ENCODE results near the gene NPTXR.

The NPTXR gene

DNA sequence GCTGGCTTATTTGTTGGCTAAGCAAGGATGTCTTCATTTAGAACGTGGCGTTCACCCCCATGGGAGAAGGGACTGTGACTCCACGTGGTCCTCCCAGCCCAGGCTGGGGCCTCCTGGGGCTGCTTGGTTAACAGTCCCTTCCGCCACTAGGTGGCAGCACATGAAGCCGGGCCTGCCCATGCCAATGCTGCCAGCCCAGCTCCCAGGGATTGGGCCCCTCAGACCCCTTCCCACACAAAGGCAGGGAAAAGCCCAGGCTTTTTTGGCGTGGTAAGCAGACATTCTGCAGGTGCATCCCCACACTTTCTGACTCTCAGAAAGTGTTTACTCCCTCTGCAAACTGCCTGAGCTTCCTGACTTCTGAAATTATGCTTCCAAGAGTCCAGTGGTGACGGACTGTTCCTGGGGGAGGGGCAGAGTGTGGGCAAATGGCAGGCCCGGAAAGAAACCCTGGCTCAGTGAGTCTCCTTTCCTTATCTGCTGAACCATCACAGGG, 25.1 kb upstream of the NPTXR start:
- Histone ChIP-seq H3K36me3 (ENCODE audit: control insufficient read depth, low read length) (peaks cover 65% of the 10 kb centered on the region), H3F3A (ENCODE audit: control insufficient read depth, insufficient read depth) (peaks cover 7% of the 10 kb centered on the region), H3K9me3 (ENCODE audit: control insufficient read depth, insufficient read depth, low read length) (no peaks in the 10 kb centered on the region), H3K79me2 (ENCODE audit: control insufficient read depth, low read length) (peaks cover 43% of the 10 kb centered on the region), H3K27ac (ENCODE audit: low read depth, low read length) (no peak overlapping the region), H4K20me1 (ENCODE audit: control insufficient read depth, insufficient read depth, low read depth, low read length) (peaks cover 18% of the 10 kb centered on the region), H3K9me2 (replicated peaks; ENCODE audit: control insufficient read depth, low read length) (no peaks in the 10 kb centered on the region), H3K4me1 (ENCODE audit: control insufficient read depth, low read length) (peaks cover 42% of the 10 kb centered on the region), H3K4me2 (ENCODE audit: low read length) (peak overlapping the region; percentile 53), H3K4me3 (ENCODE audit: low read length) (peak overlapping the region; percentile 29), H3K27me3 (ENCODE audit: control insufficient read depth, low read length) (peaks cover 14% of the 10 kb centered on the region)
- TF ChIP-seq CTCF (IDR thresholded peaks at IDR 0.05; ENCODE audit: low read depth, low read length, poor library complexity, severe bottlenecking) (peak; percentile 94), EZH2phosphoT487 (IDR thresholded peaks at IDR 0.05; ENCODE audit: borderline replicate concordance, low read length) (no peak)

DNA sequence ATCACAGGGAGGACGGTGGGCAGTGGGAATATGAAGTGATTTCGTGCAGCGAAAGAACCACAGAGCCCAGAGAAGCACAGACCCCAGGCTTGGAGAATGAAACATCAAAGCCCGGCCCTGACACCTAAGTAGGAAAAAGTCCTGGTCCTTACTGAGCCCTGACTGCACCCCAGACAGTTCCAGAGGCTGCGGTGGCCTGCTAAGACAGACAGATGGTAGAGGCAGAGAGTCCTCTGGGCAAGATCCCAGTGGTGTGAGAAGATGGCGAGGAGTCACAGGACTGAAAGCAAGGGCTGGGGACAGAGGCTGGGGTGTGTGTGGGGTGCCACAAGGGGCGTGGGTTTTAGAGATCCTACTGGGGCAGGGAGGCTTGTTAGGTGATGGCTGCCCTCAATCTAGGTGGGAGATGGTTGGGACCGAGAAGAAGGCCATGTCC, 24.5 kb upstream of the NPTXR start:
- Histone ChIP-seq H3K4me2 (ENCODE audit: low read length) (peak overlapping the region; percentile 53), H3F3A (ENCODE audit: control insufficient read depth, insufficient read depth) (peaks cover 2% of the 10 kb centered on the region), H3K36me3 (ENCODE audit: control insufficient read depth, low read length) (peaks cover 65% of the 10 kb centered on the region), H3K4me3 (ENCODE audit: low read length) (peak overlapping the region; percentile 29), H4K20me1 (ENCODE audit: control insufficient read depth, insufficient read depth, low read depth, low read length) (peaks cover 18% of the 10 kb centered on the region), H3K4me1 (ENCODE audit: control insufficient read depth, low read length) (peaks cover 35% of the 10 kb centered on the region), H3K27ac (ENCODE audit: low read depth, low read length) (no peak overlapping the region), H3K9me3 (ENCODE audit: control insufficient read depth, insufficient read depth, low read length) (no peaks in the 10 kb centered on the region), H3K27me3 (ENCODE audit: control insufficient read depth, low read length) (peaks cover 8% of the 10 kb centered on the region), H3K9me2 (replicated peaks; ENCODE audit: control insufficient read depth, low read length) (no peaks in the 10 kb centered on the region), H3K79me2 (ENCODE audit: control insufficient read depth, low read length) (peaks cover 43% of the 10 kb centered on the region)
- TF ChIP-seq EZH2phosphoT487 (IDR thresholded peaks at IDR 0.05; ENCODE audit: borderline replicate concordance, low read length) (no peak), CTCF (IDR thresholded peaks at IDR 0.05; ENCODE audit: low read depth, low read length, poor library complexity, severe bottlenecking) (no peak)

DNA sequence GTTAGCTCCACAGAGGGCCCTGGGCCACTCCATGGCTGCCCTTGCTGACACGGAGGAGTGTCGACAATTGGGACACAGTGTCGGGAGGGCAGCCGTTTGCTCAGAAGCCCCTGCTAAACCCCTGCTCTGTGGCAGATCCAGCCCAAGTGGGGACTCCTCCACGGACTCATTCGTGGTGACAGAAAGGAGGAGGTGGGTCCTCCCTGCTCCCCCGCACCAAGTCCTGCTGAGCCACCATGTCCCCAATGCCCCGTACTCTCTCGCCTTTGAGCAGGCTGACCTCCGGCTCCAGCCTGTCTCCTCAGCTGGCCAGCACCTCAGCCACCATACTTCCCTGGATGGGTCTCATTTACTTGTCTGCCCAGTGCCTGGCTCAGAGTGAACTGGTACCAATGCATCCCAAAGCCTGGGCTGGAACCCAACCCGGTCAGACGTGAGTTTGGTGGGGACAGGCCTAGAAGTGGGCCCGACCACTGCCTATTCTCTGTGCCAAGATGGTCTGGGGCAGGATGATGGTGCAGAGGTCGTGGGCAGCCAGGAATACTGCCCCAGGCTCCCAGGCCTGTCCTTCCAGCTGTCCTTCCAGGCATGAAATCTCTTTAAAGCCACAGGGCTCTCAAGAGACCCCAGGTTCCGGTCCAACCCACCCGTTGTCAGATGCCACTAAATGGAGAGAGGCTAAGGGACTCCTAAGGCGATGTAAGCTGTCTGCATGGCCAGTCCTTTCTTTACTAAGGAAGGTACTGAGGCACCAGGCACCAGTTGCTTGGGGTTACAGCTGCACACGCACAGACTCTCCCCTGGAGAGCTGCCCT, 23.9 kb upstream of the NPTXR start:
- peaks cover 18% of the 10 kb centered on the region for H4K20me1 ChIP-seq (ENCODE audit: control insufficient read depth, insufficient read depth, low read depth, low read length)

More for the DNA sequence above, 23.9 kb upstream of the NPTXR start:
- Histone ChIP-seq H3K9me3 (ENCODE audit: control insufficient read depth, insufficient read depth, low read length) (no peaks in the 10 kb centered on the region), H3F3A (ENCODE audit: control insufficient read depth, insufficient read depth) (peaks cover 5% of the 10 kb centered on the region), H3K27ac (ENCODE audit: low read depth, low read length) (no peak overlapping the region), H3K4me3 (ENCODE audit: low read length) (no peak overlapping the region), H3K4me2 (ENCODE audit: low read length) (no peak overlapping the region), H3K9me2 (replicated peaks; ENCODE audit: control insufficient read depth, low read length) (no peaks in the 10 kb centered on the region), H3K79me2 (ENCODE audit: control insufficient read depth, low read length) (peaks cover 43% of the 10 kb centered on the region), H3K27me3 (ENCODE audit: control insufficient read depth, low read length) (peaks cover 1% of the 10 kb centered on the region), H3K36me3 (ENCODE audit: control insufficient read depth, low read length) (peaks cover 65% of the 10 kb centered on the region), H3K4me1 (ENCODE audit: control insufficient read depth, low read length) (peaks cover 29% of the 10 kb centered on the region)
- no peak for TF ChIP-seq CTCF (IDR thresholded peaks at IDR 0.05; ENCODE audit: low read depth, low read length, poor library complexity, severe bottlenecking)
- TF ChIP-seq EZH2phosphoT487 (IDR thresholded peaks at IDR 0.05; ENCODE audit: borderline replicate concordance, low read length), result no peak
